Activated B cell treated with CpG ODN at 0.5 μM for 24 hours (primary cell): ENCODE measurements around the gene SLC28A1. TPM values are rescaled to one million over a fixed set of nuclear protein-coding genes. Genes with fewer than 3 reads are reported as not detected.
A peak's percentile ranks its signal among the peaks of the same experiment; 100 is the strongest.

Experiments used
- ATAC-seq: fragments of 200-7000 bp; cut with Tn5 transposase; one replicate; pipeline ENCODE4 v1.10.0; 2021; ENCODE audit warnings: low read depth, mild to moderate bottlenecking, moderate library complexity
- CTCF ChIA-PET: fragments of 350-600 bp; sonication (Branson Sonifier 250); formaldehyde crosslinking; loops from one replicate; lab custom pipeline; 2021; ENCODE audit warnings: antibody characterized with exemption; lab: Charles Lee
- POLR2A ChIA-PET: fragments of 350-600 bp; sonication (Branson Sonifier 250); formaldehyde crosslinking; loops from one replicate; lab custom pipeline; 2021; ENCODE audit warnings: antibody characterized with exemption; lab: Charles Lee
- DNase-seq: peaks from one replicate; pipeline ENCODE4 v3.0.0; 2022
- H3K27ac Mint-ChIP-seq: one replicate; pipeline ENCODE4 v1.8.0; 2020; ENCODE audit warnings: mixed read lengths
- H3K27me3 Mint-ChIP-seq: one replicate; pipeline ENCODE4 v1.8.0; 2021; ENCODE audit warnings: mixed read lengths
- H3K36me3 Mint-ChIP-seq: one replicate; pipeline ENCODE4 v1.8.0; 2021; ENCODE audit warnings: low read depth, mixed read lengths
- H3K4me1 Mint-ChIP-seq: one replicate; pipeline ENCODE4 v1.8.0; 2021; ENCODE audit warnings: mixed read lengths
- H3K4me3 Mint-ChIP-seq: one replicate; pipeline ENCODE4 v1.8.0; 2020; ENCODE audit warnings: mild to moderate bottlenecking, mixed read lengths
- H3K9me3 Mint-ChIP-seq: one replicate; pipeline ENCODE4 v1.8.0; 2020; ENCODE audit warnings: mixed read lengths
- intact Hi-C: fragments of 100-400 bp; cut with micrococcal nuclease; formaldehyde crosslinking; loops from one replicate; pipeline ENCODE4 v1.15.1; 2024
- total RNA-seq: library from RNA; stranded (reverse); gene quantifications from 2 replicates; pipeline ENCODE4 v1.2.3, GENCODE V29; 2022
- TF ChIP-seq, protein P1 (sequence below): fragments of 200-600 bp; IDR thresholded peaks from one replicate; pipeline ENCODE4 v1.8.0; 2022; ENCODE audit warnings: antibody characterized with exemption, mild to moderate bottlenecking

The SLC28A1 gene
- total RNA-seq, 1 donor from 2014 or later: not detected

DNA sequence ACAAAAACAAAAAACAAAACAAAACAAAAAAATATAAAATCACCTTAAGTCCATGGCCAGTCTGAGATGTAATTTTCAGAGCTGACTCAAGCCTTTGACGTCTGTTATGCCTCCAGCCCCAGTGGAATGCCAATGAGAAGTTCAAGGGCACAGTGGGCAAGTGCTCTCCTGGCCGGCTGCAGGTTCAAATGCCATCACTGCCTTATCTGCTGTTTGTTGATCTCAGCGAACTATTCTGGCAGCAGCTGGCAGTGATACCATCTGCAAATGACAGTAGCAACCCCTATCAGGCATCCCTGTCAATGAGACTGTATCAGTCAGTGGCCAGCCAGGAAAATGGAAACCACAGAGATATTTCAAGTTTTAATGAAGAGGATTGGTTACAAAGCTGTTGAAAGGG is 86.4 kb downstream of the SLC28A1 start:
- DNase-seq (no peak), ATAC-seq (no peak)
- Mint-ChIP-seq H3K36me3 (no peaks in the 10 kb centered on the region), H3K27ac (no peak overlapping the region), H3K27me3 (no peaks in the 10 kb centered on the region), H3K4me1 (no peaks in the 10 kb centered on the region), H3K9me3 (no peaks in the 10 kb centered on the region), H3K4me3 (no peak overlapping the region)
- intact Hi-C loops: no loop called here
- ChIA-PET POLR2A (interaction anchor here (1.0 kb wide), 1 partner anchor 11 kb away, joined by 3 read pairs; the partner anchor contains the start of gene PDE8A), CTCF (no interaction called here)
- TF ChIP-seq, protein P1, sequence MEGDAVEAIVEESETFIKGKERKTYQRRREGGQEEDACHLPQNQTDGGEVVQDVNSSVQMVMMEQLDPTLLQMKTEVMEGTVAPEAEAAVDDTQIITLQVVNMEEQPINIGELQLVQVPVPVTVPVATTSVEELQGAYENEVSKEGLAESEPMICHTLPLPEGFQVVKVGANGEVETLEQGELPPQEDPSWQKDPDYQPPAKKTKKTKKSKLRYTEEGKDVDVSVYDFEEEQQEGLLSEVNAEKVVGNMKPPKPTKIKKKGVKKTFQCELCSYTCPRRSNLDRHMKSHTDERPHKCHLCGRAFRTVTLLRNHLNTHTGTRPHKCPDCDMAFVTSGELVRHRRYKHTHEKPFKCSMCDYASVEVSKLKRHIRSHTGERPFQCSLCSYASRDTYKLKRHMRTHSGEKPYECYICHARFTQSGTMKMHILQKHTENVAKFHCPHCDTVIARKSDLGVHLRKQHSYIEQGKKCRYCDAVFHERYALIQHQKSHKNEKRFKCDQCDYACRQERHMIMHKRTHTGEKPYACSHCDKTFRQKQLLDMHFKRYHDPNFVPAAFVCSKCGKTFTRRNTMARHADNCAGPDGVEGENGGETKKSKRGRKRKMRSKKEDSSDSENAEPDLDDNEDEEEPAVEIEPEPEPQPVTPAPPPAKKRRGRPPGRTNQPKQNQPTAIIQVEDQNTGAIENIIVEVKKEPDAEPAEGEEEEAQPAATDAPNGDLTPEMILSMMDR: no peak

DNA sequence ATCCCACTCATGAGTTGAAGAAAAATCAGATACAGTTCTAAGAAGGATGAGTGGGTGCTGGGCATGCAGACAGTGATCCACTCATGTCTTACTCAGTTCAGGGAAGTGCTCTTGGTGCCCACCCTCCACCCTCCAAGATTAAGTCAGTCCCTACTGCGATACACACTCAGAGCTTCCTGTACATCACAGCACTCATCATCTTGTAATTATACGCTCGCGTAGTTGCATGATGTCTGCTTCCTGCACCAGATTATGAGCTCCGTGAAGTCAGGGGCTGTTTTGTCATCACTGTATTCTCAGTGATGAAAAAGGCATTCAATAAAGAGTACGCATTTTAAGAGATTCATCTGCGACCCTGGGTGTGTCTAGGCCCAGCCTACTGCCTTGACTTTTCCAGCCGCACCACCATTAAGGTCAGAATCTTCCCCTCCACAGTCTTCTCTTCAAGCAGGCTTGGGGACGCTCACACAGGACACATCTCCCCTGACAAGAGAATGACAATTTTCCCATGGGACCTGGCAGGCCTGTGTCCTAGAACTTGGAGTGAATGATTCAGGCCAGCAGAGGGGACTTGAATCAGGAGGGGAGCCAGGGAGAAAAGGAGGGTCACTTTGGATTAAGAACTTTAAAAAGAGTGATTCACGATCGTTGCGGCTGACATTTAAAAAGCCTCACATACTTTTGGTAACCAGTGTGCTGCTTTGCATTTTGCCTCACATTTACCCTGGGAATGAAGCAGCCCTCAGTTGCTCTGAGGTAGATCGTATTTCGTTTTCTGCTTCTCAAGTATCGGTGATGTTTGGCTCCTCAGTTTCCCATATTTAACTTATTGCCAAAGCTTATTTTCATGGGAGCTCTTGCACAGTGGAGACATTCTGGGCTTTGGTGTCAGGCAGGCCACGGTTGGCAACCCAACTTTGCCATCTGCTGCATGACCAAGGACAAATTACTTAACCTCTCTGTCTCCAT is 89.3 kb downstream of the SLC28A1 start:
- H3K27me3 Mint-ChIP-seq: no peaks in the 10 kb centered on the region
- no peaks in the 10 kb centered on the region for H3K36me3 Mint-ChIP-seq
- TF ChIP-seq, protein P1: no peak
- intact Hi-C loops: no loop called here
- DNase-seq (no peak), ATAC-seq (no peak)
- peaks cover 7% of the 10 kb centered on the region for H3K4me1 Mint-ChIP-seq
- H3K9me3 Mint-ChIP-seq: no peaks in the 10 kb centered on the region
- ChIA-PET CTCF (no interaction called here), POLR2A (no interaction called here)
- no peak overlapping the region for H3K27ac Mint-ChIP-seq
- H3K4me3 Mint-ChIP-seq: no peak overlapping the region

- Mint-ChIP-seq H3K27me3 (no peaks in the 10 kb centered on the region), H3K4me3 (no peak overlapping the region), H3K27ac (no peak overlapping the region), H3K36me3 (no peaks in the 10 kb centered on the region), H3K4me1 (peaks cover 17% of the 10 kb centered on the region), H3K9me3 (no peaks in the 10 kb centered on the region)
- ChIA-PET CTCF (interaction anchor here (0.7 kb wide), 1 partner anchor 405 kb away, joined by 3 read pairs; no protein-coding TSS in a partner anchor), POLR2A (interaction anchor here (0.6 kb wide), 2 partner anchors 404 to 871 kb away, joined by 3 to 9 read pairs; no protein-coding TSS in a partner anchor)
- no peak for ATAC-seq
- DNase-seq: no peak
- intact Hi-C loops: no loop called here
- TF ChIP-seq, protein P1: no peak
Measured at GRCh38 chr15:84975871-84976351, 91.4 kb downstream of the SLC28A1 start.

DNA sequence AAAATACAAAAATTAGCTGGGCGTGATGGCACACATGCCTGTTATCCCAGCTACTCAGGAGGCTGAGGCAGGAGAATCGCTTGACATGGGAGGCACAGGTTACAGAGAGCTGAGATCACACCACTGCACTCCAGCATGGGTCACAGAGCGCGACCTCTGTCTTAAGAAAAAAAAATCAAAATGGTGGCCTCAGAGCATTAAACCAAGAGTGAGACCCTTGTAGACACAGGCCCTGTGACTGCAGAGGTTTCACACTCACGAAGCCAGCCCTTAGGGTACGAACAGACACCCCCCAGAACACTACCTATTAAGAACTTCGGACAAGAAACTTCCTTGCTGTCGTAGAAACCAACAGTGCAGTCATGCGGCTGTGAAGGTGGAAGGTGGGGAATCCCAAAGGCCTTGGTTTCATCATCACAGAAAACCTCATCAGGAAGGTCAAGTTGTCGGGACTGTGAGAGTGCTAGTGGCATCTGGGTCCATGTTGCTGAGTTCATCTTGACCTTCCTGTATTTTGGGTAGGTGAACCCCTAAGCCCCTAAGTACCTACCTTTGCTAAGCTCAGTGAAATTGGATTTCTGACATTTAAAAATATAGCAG is 92.4 kb downstream of the SLC28A1 start:
- Mint-ChIP-seq H3K27ac (no peak overlapping the region), H3K36me3 (no peaks in the 10 kb centered on the region), H3K4me3 (peak overlapping the region; percentile 19), H3K27me3 (no peaks in the 10 kb centered on the region), H3K4me1 (peaks cover 17% of the 10 kb centered on the region), H3K9me3 (no peaks in the 10 kb centered on the region)
- TF ChIP-seq, protein P1: no peak
- CTCF ChIA-PET: no interaction called here
- POLR2A ChIA-PET: no interaction called here
- no peak for ATAC-seq
- DNase-seq: no peak
- intact Hi-C loops: no loop called here
